CD4-positive, alpha-beta T cell treated with Interleukin-15 for 4 hours (primary cell): ENCODE measurements around the gene CDC42BPA.
"Not testable (repeated sequence)": the region's sequence is repeated elsewhere in the genome, so short reads cannot be mapped to it uniquely, and the experiment has no call there.

Source experiments
- DNase-seq: peaks from one replicate; pipeline ENCODE4 v3.0.0-alpha.2; 2020; ENCODE audit warnings: low spot score

Gene CDC42BPA

DNA sequence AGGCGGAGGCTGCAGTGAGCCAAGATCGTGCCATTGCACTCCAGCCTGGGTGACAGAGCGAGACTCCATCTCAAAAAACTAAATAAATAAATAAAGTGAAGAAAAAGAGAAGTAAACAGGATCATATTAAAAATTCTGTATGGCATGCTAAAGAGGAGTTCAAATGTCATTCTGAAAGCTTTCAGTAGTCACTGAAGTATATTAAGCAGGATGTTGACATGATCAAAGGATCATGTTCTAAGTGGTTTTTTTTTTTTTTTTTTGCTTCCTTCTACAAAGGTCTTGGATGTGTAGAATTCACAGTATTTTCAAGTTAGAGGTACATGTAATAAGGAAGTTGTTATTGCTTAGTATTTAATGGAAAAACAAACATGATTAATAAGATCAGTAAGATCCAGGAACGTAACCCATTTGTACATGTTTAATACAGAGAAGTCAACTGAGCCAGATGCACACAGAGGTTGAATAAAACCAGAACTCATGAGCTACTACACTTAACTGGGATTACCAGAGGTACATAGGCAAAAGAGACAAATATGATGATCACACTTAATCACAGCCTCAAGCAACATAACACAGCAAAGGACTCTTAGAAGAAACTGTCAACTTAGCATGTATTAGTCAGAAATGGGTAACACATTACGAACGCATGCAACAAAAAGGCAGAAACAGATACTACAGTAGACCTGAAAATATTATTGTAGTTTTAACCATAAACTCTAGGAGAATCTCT, 12.2 kb downstream of the CDC42BPA start:
- no peak for DNase-seq

DNA sequence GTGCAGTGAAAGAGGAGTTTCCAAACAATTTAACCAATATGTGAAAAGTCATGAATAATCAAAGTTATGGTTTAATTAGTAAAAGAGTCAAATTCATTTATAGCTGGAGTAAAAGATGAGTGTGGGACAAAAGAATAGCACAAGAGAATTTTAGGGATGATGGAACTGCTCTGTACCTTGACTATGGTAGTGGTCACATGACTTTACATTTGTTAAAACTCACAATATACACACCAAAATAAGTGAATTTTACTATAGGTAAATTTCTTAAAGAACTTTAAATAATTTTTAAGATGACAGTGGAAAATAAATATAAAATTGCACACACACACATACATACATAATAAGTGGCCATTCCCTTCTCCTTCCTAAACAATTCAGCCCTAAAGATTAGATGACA, 13.6 kb downstream of the CDC42BPA start:
- no peak for DNase-seq

DNA sequence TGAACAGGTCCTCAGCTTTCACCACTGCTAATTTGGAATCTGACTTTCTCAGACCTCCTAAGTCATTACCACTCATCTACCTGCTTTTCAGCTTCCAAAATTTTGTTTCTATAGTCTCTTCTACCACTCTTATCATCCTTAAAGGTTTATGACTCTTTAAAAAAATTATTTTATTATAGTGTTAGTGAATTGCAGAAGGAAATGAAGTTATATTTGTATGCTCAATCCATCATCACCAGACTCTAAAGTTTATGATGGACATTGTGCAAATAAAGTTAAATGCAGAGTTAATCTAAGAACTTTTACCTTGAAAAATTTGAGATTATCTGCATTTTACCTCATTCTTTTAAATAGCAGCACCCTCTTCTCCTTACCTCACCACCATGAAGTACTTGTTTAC, 14.6 kb downstream of the CDC42BPA start:
- DNase-seq: no peak

DNA sequence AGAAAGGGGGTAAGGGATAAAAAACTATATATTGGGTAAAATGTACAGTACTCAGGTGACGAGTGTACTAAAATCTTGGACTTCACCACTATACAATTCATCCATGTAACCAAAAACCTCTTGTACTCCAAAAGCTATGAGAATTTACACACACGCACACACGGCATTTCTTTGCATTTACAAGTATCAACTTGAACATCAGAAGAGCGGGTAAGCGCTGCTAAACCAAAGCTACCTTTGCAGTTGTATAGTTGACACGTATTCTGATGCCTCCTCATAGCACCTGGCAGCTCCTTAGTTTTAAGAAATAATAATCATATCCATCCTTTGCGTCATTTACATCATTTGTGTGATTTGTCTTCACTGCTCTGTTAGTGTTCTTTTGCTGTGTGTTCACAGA, 17.6 kb downstream of the CDC42BPA start:
- DNase-seq: no peak

DNA sequence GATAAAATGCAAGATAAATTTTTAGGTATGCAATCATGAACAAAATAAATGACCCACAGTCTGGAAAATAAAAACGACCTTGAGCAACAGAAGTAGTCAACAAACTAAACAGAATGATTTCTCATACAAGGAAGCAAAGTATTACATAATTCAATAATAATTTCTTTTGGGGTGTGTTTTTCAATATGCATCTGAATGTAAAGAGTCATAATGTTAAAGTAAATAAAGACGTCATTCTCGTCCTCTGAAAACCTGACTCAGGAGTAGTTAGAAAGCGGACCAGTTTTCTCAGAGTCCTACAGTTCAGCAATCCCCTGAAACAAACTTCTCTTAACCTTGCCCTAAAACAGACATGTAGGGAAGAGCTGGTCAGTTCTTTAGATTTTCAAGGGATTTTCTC, 18.6 kb downstream of the CDC42BPA start:
- no peak for DNase-seq

DNA sequence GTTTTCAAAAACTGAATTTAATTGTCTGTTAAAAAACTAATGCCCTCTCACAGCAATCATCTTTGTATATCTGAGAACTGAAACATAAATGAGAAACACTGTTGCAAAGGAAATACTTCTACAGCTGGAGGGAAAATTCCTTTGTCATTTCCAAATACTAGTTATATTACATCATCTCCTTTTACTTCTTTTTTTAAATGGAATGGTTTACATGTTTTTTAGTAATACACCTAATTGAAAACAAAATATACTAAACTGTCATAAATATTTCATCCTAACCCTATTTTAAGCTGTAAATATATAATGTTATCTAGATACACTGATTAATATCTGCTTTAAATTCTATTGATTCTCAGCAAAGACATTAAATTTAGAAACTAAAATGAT, 19.1 kb downstream of the CDC42BPA start:
- DNase-seq: no peak

DNA sequence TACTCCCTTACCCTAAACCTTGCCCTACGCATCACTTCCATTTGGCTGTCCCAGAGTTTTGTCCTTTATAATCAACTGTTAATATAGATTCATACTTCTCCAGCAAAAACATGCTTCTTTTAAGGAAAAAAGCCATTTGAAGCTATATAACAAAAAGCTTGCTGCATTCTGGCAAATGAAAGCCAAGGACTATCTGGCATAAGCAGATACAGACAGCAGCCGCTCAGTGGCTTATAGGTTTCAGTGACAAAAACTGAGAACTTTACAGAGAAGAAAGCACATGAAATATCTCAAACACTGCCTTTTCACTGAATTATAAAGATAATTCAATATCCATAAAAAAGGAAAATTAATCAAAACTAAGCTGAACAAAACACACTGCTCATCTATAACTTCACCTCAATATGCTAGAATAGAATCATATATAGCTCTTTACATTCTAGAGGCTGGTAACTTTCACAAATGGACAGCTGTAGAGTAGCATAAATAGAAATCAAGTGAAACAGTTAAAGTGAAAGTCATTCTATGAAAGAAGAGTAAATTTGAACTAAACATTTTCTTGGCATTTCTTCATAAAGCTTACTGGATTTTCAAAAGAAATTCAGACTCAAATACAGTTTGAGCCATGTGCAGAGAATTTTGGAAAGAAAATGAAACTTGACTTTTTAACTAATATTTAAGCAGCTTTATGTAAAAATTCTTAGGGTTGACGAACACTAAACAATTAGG, 19.6 kb downstream of the CDC42BPA start:
- no peak for DNase-seq

DNA sequence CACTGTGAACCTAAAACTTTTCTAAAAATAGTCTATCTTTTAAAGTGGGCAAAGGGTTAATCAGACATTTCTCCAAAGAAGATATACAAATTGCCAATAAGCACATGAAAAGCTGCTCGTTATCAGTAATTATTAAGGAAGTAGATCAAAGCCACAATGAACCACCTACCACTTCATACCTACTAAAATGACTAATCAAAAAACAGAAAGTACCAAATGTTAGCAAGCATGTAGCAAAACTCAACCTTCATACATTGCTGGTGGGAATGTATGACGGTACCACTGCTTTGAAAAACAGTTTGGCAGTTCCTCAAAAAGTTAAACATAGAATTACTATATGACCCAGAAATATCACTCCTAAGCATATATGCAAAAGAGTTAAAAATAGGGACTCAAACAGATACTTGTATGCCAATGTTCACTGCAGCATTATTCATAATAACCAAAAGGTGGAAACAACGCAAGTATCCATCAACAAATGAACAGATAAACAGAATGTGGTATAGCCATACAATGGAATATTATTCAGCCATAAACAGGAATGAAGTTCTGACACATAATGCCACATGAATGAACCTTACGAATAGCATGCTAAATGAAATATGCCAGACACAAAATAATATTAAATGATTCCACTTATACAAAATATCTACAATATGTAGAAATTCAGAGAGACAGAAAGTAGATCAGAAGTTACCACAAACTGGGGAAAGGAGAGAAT, 21.1 kb downstream of the CDC42BPA start:
- no peak for DNase-seq

DNA sequence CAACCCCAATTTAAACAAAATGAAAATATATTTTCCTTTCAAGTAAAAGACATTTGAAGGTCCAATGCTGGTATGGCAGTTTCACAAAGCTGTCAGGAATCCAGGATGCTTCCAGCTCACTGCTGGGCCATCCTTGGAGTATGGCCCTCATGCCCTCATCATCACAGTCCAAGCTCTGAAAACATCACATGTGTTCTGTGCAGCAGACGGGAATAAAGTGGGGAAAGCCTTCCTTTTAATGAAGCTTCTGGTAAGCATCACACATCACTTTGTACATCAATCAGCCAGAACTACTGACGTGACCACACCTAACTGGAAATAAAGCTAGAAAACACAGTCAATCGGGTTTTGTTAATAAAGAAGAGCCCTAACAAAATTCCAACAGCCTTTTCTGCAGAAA, 22.7 kb downstream of the CDC42BPA start:
- no peak for DNase-seq

DNA sequence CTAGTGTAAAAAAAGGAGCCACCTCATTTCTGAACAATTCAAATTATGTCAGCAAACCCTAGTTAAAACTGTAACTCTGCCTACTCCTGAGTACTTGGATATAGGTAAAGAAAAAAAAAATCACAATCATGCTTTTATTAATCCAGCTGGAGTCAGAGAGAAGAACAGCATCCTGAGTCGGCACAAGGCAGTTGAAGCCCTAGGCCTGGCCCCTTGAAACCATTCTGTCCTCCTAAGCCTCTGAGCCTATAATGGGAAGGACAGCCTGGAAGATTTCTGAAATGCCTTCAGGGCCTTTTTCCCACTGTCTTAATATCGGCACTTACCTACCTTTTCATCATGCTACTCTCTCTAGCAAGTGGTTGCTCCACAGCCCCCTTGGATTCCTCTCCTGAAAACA, 32.5 kb downstream of the CDC42BPA start:
- no peak for DNase-seq

DNA sequence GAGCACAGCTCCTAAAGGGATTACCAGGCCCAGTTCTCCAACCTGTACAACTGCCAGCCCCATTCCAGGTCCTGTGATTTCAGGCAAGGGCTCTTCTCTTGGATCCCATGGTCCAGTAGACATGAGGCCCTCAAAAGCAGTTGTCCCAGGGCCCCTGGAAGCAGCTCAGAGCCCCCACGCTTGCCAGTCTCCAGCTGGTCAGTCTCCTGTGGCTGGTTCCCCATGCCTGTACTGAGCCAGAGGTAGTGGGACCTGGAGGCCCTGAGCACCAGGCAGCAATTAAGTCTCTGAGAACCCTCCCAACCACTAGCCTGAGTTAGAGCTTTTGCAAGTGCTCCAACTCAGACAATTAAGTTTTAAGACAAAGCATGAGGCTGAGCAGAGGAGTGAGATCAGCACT, 36.9 kb downstream of the CDC42BPA start:
- no peak for DNase-seq

DNA sequence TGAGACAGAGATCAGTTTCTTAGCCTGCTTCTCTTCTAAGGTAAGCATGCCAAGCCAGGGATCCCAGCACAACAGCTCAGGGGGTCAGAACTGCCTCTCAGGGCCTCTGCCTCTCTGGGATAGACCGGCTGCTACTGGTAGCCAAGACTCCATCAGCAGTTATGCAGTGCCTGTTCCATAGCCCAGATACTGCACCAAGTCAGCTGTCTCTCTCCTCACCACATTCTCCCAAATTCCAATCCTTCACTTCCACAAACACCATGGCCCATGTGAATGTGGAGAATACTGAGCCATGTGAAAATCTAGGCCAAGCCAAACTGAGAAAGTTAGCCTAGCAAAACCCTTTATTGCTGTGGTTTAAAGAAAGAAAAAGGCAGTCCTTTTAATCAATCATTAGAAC, 37.5 kb downstream of the CDC42BPA start:
- DNase-seq: no peak

DNA sequence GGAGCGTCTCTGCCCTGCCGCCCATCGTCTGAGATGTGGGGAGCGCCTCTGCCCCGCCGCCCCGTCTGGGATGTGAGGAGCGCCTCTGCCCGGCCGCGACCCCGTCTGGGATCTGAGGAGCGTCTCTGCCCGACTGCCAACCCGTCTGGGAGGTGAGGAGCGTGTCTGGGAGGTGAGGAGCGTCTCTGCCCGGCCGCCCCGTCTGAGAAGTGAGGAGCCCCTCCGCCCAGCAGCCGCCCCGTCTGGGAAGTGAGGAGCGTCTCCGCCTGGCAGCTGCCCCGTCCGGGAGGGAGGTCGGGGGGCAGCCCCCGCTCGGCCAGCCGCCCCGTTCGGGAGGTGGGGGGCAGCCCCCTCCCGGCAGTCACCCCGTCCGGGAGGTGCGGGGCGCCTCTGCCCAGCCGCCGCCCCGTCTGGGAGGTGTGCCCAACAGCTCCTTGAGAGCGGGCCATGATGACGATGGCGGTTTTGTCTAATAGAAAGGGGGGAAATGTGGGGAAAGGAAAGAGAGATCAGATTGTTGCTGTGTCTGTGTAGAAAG, 42.1 kb downstream of the CDC42BPA start:
- not testable (repeated sequence) for DNase-seq

DNA sequence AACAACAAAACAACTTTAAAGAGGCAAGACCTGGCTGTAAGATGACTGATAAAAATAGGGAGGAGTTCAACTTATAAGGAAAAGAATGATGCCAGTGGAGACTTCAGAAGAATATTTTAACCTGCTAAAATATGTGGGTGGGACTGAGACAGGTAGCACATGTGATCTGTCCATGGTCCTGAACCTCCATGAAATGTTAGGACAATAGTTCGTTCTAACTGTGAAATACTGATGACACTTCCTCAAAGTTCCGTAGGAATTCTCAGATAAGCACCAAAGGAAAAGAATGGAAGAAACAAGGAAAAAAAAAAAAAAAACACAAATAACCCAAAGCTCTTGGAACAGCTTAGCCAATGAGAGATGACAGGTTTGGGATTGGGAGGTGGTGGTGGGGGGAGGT, 44.7 kb downstream of the CDC42BPA start:
- DNase-seq: no peak

DNA sequence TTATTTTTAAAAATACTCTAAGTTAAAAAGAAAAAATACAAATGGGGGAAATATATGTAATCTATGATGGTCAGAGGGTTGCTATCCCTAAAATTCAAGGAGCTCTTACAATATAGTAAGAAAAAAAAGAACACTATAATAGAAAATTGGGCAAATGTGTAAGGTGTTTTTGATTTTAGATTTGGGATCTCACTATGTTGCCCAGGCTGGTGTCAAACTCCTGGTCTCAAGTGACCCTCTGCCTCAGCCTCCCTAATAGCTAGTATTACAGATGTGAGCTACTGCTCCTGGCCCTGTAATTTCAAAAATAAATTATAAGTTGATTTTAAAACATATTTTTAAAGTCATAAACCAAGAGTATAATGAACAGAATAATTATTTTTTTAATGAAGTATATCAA, 45.9 kb downstream of the CDC42BPA start:
- DNase-seq: no peak

DNA sequence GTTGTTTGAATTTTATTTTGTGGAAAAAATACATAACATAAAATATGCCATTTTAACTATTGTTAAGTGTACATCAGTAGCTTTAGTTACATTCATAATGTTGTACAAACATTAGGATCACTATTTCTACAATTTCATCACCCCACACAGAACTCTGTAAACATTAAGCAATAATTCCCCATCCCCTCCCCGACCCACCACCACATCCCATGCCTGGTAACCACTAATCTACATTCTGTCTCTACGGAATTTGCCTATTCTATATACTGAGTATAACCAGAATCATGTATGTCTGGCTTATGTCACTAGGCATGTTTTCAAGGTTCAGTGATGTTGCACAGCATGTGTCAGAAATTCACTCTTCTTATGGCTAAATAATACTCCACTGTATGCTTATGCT, 47.7 kb downstream of the CDC42BPA start:
- no peak for DNase-seq

DNA sequence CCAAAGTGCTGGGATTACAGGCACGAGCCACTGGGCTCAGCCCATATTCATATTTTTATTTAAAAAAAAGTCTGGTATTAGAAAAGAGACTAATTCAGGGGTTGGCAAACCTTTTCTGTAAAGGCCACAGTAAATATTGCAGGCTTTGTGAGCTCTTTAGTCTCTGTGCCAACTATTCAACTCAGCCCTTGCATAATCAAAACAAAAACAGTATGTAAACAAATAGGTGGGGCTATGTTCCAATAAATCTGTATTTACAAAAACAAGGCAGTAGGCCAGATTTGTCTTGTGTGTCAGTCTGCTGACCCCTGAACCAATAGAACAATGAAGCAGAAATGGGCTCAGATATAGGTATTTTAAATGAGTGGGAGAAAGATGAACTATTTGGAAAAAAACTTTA, 49.3 kb downstream of the CDC42BPA start:
- DNase-seq: no peak

DNA sequence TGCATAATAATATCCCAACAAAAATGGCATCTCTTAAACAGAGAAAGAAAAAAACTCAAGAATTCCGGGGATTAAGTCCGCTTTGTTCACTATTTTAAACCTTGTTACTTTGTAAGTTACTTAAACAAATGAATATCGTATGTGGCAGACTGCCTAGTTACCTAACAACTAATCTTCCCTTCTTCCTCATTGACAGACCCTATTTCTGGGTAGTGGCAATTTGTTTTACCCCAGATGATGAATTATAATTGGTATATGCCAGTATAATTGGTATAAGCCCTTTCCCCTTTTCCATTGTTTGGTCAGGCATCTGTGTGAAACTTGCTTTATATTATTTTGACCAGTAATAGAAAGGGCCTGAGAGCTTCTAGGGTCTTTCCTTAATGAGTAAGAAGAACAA, 52.4 kb downstream of the CDC42BPA start:
- no peak for DNase-seq

DNA sequence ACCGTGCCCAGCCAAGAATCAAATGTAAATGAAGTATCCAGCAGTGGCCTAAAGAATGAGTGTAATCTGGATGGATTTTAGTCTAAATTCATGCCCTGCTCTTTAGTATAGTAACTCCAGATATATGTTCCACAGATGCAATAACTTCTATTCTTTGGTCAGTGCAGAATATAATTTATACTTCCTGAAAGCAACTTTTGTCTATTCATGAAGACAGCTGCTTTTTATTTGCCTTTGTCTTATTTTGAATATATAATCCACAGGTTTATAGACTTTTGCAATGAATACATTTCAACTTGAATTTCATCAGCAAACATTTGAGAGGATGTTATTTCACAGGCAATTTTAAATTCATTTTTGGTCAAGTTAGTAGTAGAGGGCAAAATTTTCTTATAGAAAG, 54.4 kb downstream of the CDC42BPA start:
- DNase-seq: no peak

DNA sequence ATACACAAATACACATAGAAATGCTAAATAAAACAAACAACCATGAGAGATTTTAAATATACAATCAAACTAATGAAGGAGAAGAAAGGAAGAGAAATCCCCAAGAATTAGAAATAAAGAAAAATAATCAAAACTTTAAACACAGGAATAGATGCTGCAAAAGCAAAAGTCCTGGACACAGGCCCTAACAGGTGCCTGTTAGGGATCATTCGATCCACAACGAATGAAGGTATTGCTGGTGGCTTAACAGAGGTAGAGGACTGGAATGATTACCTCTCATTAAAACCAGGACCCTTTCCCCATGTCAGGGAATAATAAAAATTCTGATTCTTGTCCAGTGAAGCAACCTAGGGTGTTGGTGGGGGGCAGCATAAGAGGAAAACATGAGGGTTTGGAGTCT, 56.8 kb downstream of the CDC42BPA start:
- no peak for DNase-seq

DNA sequence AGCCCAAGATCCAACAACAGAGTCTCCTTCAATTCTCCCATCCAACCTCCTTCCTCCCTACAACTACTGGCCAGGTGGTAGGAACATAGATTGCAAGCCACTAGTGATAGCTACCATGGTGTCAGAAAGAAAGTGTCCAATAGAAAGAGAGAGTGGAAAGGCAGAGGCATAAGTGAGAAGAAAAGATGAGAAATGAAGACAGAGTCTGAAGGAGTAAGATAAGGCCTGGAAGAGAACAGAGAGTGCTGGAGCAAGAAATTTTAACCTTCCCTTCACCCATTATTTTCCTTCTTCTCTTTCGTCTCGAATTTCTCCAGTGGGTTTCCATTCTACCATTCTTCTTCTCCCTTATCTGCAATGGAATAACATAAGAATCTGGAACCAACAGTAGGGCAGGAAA, 57.9 kb downstream of the CDC42BPA start:
- DNase-seq: no peak

DNA sequence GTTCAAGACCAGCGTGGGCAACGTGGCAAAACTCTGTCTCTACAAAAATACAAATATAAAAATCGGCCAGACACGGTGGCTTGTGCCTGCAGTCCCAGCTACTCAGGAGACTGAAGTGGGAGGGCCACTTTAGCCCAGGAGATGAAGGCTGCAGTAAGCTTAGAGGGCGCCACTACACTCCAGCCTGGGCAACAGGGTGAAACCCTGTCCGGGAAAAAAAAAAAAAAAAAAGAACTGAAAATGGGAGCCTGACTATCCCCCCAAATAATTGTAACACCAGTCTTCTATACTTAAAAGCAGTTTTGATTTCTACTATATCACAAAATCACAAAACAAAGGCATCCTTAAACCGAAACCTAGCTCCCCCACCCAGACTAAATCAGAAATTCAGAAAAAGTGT, 60.3 kb downstream of the CDC42BPA start:
- DNase-seq: no peak
